HG02840 (cell line): ENCODE results near the gene KLF9.
A peak's percentile ranks its signal among the peaks of the same experiment; 100 is the strongest.
"Not testable (repeated sequence)": the region's sequence is repeated elsewhere in the genome, so short reads cannot be mapped to it uniquely, and the experiment has no call there.

Source experiments
- ATAC-seq: cut with Tn5 transposase; IDR thresholded peaks from one replicate; pipeline ENCODE4 v1.9.1; 2021; ENCODE audit warnings: mild to moderate bottlenecking, moderate library complexity, moderate number of reproducible peaks; ENCODE audit not compliant: unreplicated experiment, low FRiP score

Gene KLF9

GRCh38 chr9:70406434-70406862 is 8.0 kb downstream of the KLF9 start:
- ATAC-seq, result peak; percentile 57

DNA sequence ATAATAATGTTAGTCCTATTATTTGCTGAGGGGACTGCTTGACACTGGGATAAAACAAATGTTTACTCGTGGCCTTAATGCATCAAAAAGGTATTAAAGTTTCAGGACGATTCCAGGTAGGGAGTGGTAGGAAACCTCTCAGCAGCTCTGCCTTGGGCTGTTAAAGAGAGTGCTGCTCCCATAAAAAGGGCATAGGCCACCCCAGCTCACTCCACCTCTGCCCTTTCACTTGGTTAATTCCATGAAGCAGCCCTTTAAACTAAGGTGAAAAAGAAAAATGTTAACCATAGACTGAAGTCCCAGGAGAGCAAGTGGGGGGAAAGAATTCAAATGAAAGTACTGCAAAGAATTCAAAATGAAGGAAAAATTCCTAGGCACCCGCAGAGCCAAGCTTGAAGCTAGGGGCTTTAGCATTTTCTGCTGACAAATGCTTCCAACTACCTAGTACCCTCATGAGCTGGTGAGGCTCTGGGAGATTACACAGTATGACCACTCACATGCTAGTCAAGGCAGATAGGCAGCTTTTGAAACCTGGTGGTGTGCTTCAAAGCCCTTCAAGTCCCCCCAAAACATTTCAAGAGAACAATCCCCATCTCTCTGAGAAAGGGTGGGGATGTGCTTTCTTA is 8.5 kb downstream of the KLF9 start:
- peak; percentile 4 for ATAC-seq

GRCh38 chr9:70404261-70404660 is 10.2 kb downstream of the KLF9 start:
- ATAC-seq, result no peak

- ATAC-seq, result no peak
These were observed 10.8 kb downstream of the KLF9 start for GRCh38 chr9:70403618-70404025.

DNA sequence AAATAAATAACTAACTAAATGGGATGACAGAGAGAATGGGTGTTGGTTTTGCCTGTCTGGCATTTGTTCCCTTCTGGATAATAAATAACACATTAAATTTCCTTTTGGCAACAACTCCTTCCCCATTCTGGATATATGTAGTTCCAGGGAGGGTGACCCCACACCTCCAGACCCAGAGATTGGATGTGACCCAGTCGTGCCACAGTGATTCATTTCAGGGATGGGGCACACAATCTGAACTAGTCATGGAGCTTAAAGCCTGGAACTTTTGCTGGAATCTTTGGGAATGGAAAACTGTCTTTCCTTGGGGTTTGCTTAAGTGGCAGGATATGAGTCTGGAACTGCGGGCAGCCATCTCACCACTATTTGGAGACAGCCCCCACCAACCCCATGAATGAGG is 11.3 kb downstream of the KLF9 start:
- ATAC-seq, result no peak

GRCh38 chr9:70402213-70402612 is 12.2 kb downstream of the KLF9 start:
- no peak for ATAC-seq

DNA sequence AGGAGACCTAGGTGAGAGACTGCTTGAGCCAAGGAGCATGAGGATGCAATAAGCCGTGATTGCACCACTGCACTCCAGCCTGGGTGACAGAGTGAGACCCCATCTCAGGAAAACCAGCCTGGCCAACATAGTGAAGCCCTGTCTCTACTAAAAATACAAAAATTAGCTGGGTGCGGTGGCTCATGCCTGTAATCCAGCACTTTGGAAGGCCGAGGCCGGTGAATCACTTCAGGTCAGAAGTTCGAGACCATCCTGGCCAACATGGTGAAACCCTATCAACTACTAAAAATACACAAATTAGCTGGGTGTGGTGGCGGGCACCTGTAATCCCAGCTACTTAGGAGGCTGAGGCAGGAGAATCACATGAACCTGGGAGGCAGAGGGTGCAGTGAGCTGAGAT is 13.2 kb downstream of the KLF9 start:
- not testable (repeated sequence) for ATAC-seq

DNA sequence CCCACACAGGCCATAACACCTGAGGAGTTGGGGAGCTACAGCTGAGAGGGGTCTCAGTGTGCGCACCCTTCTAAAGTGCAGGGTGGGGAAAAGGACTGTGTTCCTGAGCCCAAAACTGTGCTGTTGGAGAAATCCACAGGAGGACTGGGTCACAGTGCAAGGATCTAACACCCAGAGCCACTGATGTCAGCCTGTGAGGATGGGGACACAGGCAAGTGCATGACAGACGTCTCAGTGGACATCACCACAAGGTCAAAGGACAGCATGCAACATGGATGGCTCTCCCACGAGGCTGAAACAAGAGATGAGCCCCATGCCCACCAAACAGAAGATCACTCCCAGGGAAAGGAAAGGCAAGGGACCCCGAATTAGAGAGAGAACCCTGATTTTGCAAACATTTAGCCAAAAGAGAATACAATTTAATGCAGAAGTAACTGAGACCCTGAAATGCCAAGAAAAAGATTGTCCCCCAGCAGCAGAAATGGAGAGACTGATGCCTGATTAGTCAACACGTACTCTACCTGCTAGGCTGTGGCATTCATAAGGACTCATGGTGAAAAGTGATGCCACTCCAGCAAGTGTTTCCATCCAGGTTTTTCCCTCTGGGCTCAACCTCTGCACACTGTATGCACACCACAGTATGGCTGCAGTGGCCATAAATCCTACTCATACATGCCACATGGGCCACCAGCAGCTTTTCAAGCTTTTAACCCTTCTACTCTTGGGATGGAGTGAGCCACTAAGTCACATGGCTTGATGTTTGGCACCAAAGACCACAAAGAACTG is 14.2 kb downstream of the KLF9 start:
- no peak for ATAC-seq

DNA sequence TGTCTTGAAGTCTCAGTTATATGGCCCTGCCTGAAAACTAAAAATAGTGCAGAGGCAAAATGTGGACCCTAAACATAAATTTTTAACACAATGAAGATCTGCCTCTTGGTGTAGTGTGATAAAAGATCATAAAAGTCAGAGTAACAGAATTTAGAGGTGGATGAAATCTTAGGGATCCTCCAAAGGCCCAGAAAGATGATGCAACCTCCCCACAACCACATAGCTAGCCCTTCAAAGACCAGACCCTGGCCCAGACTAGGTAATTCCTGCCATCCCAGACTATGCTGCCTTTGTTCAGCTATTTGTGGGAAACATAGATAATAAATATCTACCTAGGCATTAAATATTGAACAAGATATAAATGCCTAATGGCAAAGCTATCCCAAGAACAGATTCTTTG is 15.3 kb downstream of the KLF9 start:
- ATAC-seq, result no peak

DNA sequence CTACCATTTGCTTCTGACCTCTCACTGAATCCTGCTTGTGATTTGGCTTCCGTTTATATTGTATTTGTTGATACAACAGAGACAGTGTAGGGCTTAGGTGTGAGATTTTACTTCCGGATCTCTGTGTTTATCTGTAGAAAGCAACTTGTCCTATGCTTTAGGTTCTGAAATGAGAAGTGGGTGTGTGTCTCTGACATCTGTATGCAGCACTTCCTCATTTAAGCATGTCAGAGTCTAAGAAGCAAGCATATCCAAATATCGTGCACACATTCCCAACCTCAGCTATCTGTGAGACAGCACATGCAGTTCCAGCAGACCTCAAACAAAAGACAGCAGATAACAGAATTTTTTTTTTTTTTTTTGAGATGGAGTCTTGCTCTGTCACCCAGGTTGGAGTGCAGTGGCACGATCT is 16.3 kb downstream of the KLF9 start:
- ATAC-seq, result peak; percentile 96

DNA sequence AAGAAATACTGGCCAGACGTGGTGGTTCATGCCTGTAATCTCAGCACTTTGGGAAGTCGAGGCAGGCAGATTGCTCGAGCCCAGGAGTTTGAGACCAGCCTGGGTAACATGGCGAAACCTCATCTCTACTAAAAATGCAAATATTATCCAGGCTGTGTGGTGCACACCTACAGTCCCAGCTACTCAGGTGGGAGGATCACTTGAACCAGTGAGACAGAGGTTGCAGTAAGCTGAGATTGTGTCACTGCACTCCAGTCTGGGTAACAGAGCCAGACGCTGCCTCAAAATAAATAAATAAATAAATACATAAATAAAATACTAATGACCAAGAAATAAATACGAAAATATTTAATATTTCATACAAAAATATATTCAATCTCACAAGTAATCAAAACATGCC is 18.8 kb downstream of the KLF9 start:
- ATAC-seq, result no peak

DNA sequence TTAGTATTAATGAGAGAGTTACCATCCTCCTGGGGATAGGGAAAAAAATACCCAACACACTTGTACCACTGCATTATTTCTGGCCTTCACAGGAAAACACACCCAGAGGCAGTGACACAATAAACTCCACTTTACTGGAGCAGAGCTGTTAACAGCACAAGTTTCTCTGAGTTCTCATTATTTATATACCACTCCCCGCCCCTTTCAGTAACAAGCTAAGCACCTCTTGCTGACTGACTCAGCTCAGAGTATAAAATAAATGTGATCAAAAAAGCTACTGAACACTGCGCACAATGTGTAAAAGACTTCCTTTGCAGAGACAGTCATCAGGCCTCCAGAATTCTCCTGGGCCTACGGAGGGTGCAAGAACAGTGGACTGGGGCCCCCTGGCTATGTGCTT is 21.6 kb downstream of the KLF9 start:
- no peak for ATAC-seq

GRCh38 chr9:70392189-70392588 is 22.3 kb downstream of the KLF9 start:
- no peak for ATAC-seq

DNA sequence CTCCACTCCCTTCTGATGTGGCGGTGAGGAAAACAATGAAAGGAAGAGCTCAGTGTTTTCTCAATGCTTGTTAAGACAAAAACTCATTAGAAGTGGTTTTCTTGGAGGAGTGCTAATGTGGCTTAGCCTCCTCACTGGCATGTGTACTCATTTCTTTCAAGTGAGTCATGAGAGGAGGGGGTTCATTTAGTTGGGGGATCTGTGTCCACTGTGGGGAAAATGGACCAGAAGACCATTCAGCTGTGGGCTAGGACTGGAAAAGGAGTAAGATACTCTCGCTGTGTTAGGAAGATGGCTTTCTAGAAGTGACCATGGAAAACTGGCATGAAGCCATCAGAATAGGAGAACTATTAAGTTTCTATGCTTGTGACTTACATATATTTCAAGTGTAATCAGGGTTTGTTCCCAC is 23.5 kb downstream of the KLF9 start:
- no peak for ATAC-seq

- no peak for ATAC-seq
These were observed 24.7 kb downstream of the KLF9 start for GRCh38 chr9:70389621-70390266.

- no peak for ATAC-seq
These were observed 25.3 kb downstream of the KLF9 start for GRCh38 chr9:70389188-70389587.

- no peak for ATAC-seq
These were observed 26.8 kb downstream of the KLF9 start for GRCh38 chr9:70387663-70388062.

GRCh38 chr9:70385426-70385825 is 29.0 kb downstream of the KLF9 start:
- no peak for ATAC-seq

DNA sequence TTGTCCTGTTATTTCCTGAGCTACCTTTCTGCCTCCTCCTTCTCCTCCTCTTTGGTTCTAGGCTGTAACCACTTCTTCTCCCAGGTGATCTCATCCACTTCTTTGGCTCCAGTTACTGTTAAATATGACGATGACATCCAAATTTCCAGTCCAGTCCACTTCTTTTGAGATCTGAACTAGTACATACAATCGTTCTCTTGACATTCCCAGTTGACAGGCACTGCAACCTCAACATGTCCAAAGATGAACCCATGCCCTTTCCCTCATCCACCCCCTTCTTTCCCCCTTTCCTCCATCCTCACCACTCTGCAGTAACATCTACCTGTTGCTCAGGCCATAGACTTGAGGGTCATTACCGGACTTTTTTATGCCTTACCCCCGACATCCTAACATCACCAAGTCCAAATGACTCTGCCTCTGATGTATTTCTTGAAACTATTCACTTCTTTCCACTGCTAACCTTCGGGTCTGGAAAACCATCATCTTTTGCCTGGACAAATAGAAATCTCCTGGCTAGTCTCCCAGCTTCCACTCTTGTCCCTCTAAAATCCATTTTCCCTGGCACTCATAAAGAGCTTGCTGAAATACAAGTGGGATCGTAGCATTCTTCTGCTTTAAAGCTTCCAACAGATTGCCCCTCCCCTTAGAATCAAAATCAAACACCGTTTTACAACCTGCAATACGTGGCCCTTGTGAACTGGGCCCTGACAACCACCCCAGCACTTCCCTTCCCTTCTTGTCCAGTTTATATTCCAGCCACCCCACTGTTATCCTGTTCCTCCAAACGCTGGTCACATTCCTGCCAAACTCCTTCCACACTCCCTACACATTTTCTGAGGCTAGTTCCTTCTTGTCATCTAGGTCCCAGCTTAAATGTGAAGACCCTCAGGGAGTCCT is 31.5 kb downstream of the KLF9 start:
- ATAC-seq, result no peak

GRCh38 chr9:70382046-70382708 is 32.3 kb downstream of the KLF9 start:
- no peak for ATAC-seq
